SJSA1 (cell line): Measurements from ENCODE around the gene SYNPO2L. TPM values are rescaled to one million over a fixed set of nuclear protein-coding genes. Genes with fewer than 3 reads are reported as not detected.
"Not testable (repeated sequence)": the region's sequence is repeated elsewhere in the genome, so short reads cannot be mapped to it uniquely, and the experiment has no call there.

Source experiments
- DNase-seq, 2 experiments: peaks; one replicate each; pipeline ENCODE4 v3.0.0-alpha.2; 2015 to 2020; ENCODE audit warnings: low spot score in 2 of 2, low read depth in 1 of 2
- H3K27ac ChIP-seq: fragments of 250-450 bp; sonication (Bioruptor Pico); 2 replicates; pipeline ENCODE4 v1.5.1; 2020; ENCODE audit warnings: mild to moderate bottlenecking, moderate library complexity
- H3K27me3 ChIP-seq: fragments of 250-450 bp; sonication (Bioruptor Pico); replicated peaks from 2 replicates; pipeline ENCODE4 v1.5.1; 2020; ENCODE audit warnings: mild to moderate bottlenecking, moderate library complexity
- H3K36me3 ChIP-seq: fragments of 250-450 bp; sonication (Bioruptor Pico); 2 replicates; pipeline ENCODE4 v1.5.1; 2020; ENCODE audit warnings: mild to moderate bottlenecking
- H3K4me1 ChIP-seq: fragments of 250-450 bp; sonication (Bioruptor Pico); replicated peaks from 2 replicates; pipeline ENCODE4 v1.6.1; 2021; ENCODE audit warnings: mild to moderate bottlenecking
- H3K4me3 ChIP-seq: fragments of 250-450 bp; sonication (Bioruptor Pico); 2 replicates; pipeline ENCODE4 v1.5.1; 2020; ENCODE audit warnings: mild to moderate bottlenecking
- H3K9me3 ChIP-seq: fragments of 250-450 bp; sonication (Bioruptor Pico); replicated peaks from 2 replicates; pipeline ENCODE4 v1.5.1; 2020; ENCODE audit warnings: mild to moderate bottlenecking
- total RNA-seq: library from RNA; depleted of rRNA; stranded (reverse); fragments of >200 nt; shearing (Covaris generic); gene quantifications from 2 replicates; pipeline ENCODE4 v1.2.3, GENCODE V29; 2014

Gene SYNPO2L
- total RNA-seq, 1 experiment from 2014 or later: not detected

DNA sequence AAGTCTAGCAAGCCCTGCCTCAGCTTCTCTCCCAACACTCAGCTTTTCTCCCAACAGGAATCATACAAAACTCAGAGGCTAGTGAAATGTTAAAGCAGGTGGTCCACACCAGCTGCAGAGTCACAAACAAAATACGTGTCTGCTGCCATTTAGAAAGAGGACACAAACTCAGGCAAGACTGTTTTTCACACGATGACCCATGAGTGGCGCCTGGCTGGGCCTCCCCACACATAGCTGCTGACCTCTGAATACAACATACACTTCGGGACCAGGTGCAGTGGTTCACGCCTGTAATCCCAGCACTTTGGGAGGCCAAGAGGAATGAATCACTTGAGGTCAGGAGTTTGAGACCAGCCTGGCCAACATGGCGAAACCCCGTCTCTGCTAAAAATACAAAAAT, 6.9 kb upstream of the SYNPO2L start:
- peaks cover 27% of the 10 kb centered on the region for H3K4me1 ChIP-seq
- H3K4me3 ChIP-seq, H3K27me3 ChIP-seq, H3K9me3 ChIP-seq, H3K36me3 ChIP-seq, H3K27ac ChIP-seq: not testable (repeated sequence)
- peak in 1 of 2 experiments; percentile 11 for DNase-seq

DNA sequence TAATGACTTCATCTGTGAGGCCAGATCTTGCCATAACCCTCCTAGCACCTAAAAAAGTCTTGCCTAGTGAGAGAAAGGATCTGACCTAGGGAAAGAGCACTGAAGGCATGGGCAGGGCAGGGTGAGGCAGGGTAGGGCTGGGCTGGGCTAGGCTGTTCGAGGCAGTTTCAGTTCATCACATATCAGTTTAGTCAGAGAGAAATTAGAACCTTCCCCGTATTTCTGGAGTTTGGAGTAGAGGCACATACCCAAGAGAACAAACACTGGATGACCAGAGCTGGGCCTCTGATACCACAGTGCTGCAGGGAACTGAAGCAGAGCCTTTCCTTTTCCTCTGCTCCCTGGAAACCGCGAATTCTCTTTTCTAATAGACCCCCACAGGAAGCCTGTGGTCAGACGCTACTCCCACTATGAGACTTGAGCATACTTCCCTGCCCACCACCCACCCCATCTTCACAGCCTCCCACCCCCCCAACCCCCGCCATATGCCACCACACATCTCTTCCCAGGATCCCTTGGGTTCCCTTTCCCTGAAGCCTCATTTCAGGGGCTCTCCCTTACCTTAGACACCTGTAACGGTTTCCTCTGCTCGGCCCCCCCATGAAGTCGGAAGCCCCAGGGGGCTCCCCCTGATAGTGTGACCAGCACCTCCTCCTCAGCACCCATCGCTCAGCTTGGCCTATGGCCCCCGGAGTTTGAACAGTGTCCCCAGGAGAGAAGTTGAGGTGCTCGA, 406 bp downstream of the SYNPO2L start:
- no peaks in the 10 kb centered on the region for H3K36me3 ChIP-seq
- H3K27me3 ChIP-seq: no peaks in the 10 kb centered on the region
- H3K9me3 ChIP-seq: no peaks in the 10 kb centered on the region
- no peak overlapping the region for H3K27ac ChIP-seq
- no peak for DNase-seq
- peaks cover 9% of the 10 kb centered on the region for H3K4me1 ChIP-seq
- H3K4me3 ChIP-seq: no peak overlapping the region

DNA sequence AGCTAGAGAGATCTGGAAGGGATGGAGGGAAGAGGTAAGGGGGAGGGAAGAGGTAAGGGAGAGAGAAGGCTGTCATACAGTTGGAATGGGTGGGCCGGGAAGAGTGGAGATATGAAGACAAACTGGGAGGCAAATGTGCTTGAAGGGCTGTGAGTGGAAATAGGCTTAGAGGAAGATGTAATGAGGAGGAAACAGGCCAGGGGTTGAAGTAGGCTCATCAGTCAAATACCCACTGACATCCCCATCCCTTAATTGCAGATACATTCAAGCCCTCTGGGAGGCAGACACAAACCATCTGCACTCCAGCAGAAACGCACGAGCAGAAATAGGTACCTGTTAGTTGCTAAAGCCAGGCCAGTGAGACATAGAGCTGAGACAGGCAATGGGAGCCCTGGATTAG, 2.1 kb downstream of the SYNPO2L start:
- Histone ChIP-seq H3K27me3 (no peaks in the 10 kb centered on the region), H3K4me3 (no peak overlapping the region), H3K36me3 (no peaks in the 10 kb centered on the region), H3K27ac (no peak overlapping the region), H3K4me1 (peaks cover 18% of the 10 kb centered on the region), H3K9me3 (no peaks in the 10 kb centered on the region)
- no peak for DNase-seq

- Histone ChIP-seq H3K4me1 (peaks cover 18% of the 10 kb centered on the region), H3K9me3 (no peaks in the 10 kb centered on the region), H3K27me3 (no peaks in the 10 kb centered on the region), H3K36me3 (no peaks in the 10 kb centered on the region), H3K27ac (no peak overlapping the region), H3K4me3 (no peak overlapping the region)
- no peak for DNase-seq
These were observed 2.6 kb downstream of the SYNPO2L start for GRCh38 chr10:73653195-73653594.

DNA sequence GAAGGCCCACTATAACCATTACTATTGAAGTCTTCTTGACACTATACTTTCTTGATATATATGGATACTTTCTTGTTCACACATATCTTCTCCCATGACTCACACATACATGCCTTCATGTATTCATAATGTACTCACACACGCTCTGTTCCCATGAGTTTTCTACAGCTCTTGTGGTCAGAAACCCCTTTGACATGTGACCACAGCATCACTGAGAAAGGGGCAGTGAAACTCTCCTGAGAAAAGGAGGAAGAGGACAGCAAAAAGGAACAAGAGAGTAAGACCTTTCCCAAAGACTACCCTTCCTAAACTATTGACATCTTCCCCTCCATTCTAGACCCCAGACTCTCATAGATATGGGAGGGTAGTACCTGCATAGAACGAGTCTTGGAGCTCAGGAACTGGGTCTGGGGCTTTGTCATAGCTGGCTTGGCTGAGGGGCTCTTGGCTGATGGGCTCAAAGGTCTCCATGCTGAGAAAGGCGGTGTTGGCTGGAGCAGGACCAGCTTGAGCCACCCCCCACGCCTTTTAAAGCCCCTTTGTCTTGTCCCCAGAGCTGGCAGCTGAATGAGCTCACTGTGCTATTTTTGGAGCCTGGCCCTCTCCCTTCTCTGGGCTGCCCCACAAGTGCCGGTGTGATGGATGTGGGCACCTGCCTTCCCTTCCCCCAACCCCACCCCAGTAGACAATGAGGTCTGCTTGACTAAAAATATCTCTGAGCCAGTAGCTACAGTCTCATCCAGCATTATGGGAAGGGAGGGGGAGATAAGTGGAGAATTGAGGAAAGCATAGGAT, 5.1 kb downstream of the SYNPO2L start:
- DNase-seq: peak in 1 of 2 experiments; percentile 42
- Histone ChIP-seq H3K4me1 (peaks cover 18% of the 10 kb centered on the region), H3K9me3 (no peaks in the 10 kb centered on the region), H3K27me3 (no peaks in the 10 kb centered on the region), H3K27ac (peak overlapping the region; percentile 17; the same call in 1 of the 2 replicates), H3K4me3 (no peak overlapping the region), H3K36me3 (no peaks in the 10 kb centered on the region)

DNA sequence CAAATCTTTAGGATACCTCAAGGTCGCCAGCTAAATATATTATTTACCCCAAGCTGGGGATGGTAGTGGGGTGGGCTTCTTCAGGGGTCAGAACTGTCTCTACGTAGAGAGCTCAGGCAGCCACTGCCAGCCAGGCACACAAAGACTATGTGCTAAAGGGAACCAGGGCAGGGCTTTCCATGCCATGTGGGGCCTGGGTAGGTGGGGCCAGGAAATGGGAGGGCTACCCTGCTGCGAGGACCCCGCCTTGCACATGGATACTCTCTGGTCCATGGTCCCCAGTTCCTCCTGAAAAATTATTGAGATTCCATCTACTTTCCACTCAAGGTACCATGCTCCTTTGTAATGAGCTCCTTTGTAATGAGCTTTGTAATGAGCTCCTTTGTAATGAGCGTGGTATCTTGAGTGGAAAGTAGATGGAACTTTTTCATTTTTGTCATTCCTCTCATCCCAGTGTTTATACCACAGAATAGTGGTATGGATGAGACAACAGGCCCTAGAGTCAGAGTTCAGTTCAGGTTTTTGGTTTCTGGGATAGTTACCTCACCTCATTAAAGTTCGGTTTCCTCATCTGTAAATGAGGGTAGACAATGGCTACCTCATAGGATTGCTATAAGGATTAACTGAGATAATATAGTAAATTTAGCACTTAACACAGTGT, 5.8 kb downstream of the SYNPO2L start:
- no peak overlapping the region for H3K4me3 ChIP-seq

DNA sequence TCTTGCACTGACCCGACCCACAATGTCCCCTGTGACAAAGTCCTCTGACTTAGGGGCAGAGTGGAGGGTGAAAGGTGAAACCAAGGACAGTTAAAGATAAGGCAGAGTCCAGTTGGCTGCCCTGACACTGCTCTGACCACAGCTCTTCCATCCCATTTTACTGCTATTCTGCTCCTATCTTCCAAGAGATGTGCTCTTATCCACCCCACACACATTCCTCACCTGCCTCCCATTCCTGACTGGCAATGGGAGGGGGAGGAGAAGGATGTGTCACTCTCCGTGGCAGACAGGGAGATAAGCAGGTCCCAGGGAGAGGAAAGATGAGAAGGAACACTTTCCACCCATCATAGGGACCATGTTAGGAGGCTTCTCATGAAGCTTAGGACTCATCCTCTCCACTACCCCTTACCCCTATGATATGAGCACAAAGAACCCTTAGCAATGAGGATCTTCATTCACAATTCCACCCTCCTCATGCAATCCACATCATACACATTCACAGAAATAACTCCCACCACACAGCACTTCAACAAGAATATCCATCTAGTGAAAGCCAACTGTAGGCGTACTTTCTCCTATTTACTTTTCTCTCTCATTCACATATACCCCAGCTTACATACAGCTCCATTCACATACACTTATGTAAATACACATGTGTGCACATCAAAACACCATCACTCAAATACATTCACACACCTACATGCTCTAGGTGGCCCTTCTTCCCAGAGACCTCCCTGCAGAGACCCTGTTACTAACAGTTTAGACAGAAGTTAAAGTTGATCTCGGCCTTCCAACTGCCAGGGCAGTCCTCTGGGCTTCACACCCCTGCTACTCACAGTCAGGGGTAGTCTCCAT, 6.6 kb downstream of the SYNPO2L start:
- Histone ChIP-seq H3K27me3 (no peaks in the 10 kb centered on the region), H3K4me3 (no peak overlapping the region), H3K4me1 (peaks cover 18% of the 10 kb centered on the region), H3K36me3 (no peaks in the 10 kb centered on the region), H3K27ac (no peak overlapping the region), H3K9me3 (no peaks in the 10 kb centered on the region)
- DNase-seq: no peak

More for the DNA sequence above, 5.8 kb downstream of the SYNPO2L start:
- peak overlapping the region; percentile 17; the same call in 1 of the 2 replicates for H3K27ac ChIP-seq
- no peaks in the 10 kb centered on the region for H3K36me3 ChIP-seq
- no peaks in the 10 kb centered on the region for H3K9me3 ChIP-seq
- H3K27me3 ChIP-seq: no peaks in the 10 kb centered on the region
- DNase-seq: peak in 1 of 2 experiments; percentile 50
- H3K4me1 ChIP-seq: peaks cover 18% of the 10 kb centered on the region

DNA sequence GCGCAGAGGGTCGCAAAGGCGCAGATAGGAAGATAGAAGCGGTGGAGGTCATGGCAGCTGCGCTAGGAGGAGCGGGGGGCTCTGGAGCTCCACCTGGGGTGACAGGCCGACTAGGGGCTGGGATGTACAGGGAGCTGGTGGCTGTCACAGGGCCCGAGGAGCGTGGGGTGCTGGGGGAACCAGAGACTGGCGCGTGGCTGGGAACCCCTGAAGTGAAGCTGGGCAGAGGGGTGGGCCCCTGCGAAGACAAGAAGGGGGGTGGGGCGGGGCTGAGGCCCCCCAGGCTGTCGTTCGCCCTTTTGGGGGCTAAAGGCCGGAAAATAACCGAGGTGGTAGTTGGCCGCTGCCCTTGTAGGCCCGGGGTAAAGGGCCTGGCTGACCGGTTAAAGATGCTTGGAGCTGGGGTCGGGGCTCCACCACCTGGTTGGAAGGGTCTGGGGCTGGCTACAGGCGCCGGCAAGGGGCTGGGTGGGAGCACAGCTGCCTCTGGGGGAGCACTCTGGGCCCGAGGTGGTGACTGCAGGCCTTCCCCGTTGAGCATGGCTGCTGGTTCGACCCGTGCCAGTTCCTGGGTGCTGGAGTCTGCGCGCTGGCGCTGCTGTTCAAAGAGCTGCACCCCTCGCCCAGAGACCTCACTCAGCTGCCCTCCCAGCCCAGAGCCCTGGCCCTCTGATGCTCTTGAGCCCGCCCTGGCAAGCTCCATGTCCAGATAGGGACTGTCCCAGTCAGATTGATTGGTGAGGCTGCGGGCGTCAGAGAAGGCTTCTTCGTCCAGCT, 7.8 kb downstream of the SYNPO2L start:
- no peaks in the 10 kb centered on the region for H3K27me3 ChIP-seq
- no peak overlapping the region for H3K4me3 ChIP-seq
- peaks cover 18% of the 10 kb centered on the region for H3K4me1 ChIP-seq
- H3K36me3 ChIP-seq: no peaks in the 10 kb centered on the region
- H3K27ac ChIP-seq: no peak overlapping the region
- no peaks in the 10 kb centered on the region for H3K9me3 ChIP-seq
- DNase-seq: no peak

GRCh38 chr10:73647211-73647874, 8.5 kb downstream of the SYNPO2L start:
- no peak for DNase-seq
- no peak overlapping the region for H3K27ac ChIP-seq
- no peaks in the 10 kb centered on the region for H3K27me3 ChIP-seq
- no peaks in the 10 kb centered on the region for H3K36me3 ChIP-seq
- no peaks in the 10 kb centered on the region for H3K9me3 ChIP-seq
- H3K4me1 ChIP-seq: peaks cover 18% of the 10 kb centered on the region
- H3K4me3 ChIP-seq: no peak overlapping the region

GRCh38 chr10:73646598-73647041, 9.2 kb downstream of the SYNPO2L start:
- H3K4me1 ChIP-seq: peaks cover 18% of the 10 kb centered on the region
- no peak overlapping the region for H3K27ac ChIP-seq
- no peaks in the 10 kb centered on the region for H3K27me3 ChIP-seq
- DNase-seq: no peak
- no peak overlapping the region for H3K4me3 ChIP-seq
- no peaks in the 10 kb centered on the region for H3K36me3 ChIP-seq
- H3K9me3 ChIP-seq: no peaks in the 10 kb centered on the region

GRCh38 chr10:73645251-73645650, 10.6 kb downstream of the SYNPO2L start:
- Histone ChIP-seq H3K4me1 (peaks cover 8% of the 10 kb centered on the region), H3K27ac (no peak overlapping the region), H3K36me3 (no peaks in the 10 kb centered on the region), H3K9me3 (no peaks in the 10 kb centered on the region), H3K27me3 (no peaks in the 10 kb centered on the region), H3K4me3 (no peak overlapping the region)
- DNase-seq: no peak

GRCh38 chr10:73644767-73645166, 11.1 kb downstream of the SYNPO2L start:
- Histone ChIP-seq H3K27ac (no peak overlapping the region), H3K27me3 (no peaks in the 10 kb centered on the region), H3K4me1 (peaks cover 3% of the 10 kb centered on the region), H3K36me3 (no peaks in the 10 kb centered on the region), H3K4me3 (no peak overlapping the region), H3K9me3 (no peaks in the 10 kb centered on the region)
- DNase-seq: no peak
